ENCODE data around the gene COL13A1.

COL13A1 gene

GRCh38 chr10:69757206-69757552, 44.5 kb upstream of the COL13A1 start:
- TF ChIP-seq ARNTL (CRISPR knock-in tag; IDR thresholded peaks at IDR 0.05; ENCODE audit: borderline replicate concordance, low read depth): no peak
- no peak for ATAC-seq

- peak; percentile 91 for ATAC-seq
- TF ChIP-seq, protein P1, sequence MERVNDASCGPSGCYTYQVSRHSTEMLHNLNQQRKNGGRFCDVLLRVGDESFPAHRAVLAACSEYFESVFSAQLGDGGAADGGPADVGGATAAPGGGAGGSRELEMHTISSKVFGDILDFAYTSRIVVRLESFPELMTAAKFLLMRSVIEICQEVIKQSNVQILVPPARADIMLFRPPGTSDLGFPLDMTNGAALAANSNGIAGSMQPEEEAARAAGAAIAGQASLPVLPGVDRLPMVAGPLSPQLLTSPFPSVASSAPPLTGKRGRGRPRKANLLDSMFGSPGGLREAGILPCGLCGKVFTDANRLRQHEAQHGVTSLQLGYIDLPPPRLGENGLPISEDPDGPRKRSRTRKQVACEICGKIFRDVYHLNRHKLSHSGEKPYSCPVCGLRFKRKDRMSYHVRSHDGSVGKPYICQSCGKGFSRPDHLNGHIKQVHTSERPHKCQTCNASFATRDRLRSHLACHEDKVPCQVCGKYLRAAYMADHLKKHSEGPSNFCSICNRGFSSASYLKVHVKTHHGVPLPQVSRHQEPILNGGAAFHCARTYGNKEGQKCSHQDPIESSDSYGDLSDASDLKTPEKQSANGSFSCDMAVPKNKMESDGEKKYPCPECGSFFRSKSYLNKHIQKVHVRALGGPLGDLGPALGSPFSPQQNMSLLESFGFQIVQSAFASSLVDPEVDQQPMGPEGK (CRISPR knock-in tag; IDR thresholded peaks at IDR 0.05; ENCODE audit: borderline replicate concordance): no peak
- TF ChIP-seq GLIS3 (CRISPR knock-in tag; IDR thresholded peaks at IDR 0.05) (no peak), ZNF8 (CRISPR knock-in tag; IDR thresholded peaks at IDR 0.05) (no peak; the same call in 1 of the 2 replicates), ZC3H10 (CRISPR knock-in tag; IDR thresholded peaks at IDR 0.05) (no peak), RARB (CRISPR knock-in tag; IDR thresholded peaks at IDR 0.05) (no peak), OSR1 (CRISPR knock-in tag; IDR thresholded peaks at IDR 0.05) (no peak), BACH2 (CRISPR knock-in tag; IDR thresholded peaks at IDR 0.05; ENCODE audit: borderline replicate concordance) (no peak), ZNF70 (CRISPR knock-in tag; IDR thresholded peaks at IDR 0.05) (0 out of 2 replicates have a peak, but pooled peaks have one; percentile 24), TCF4 (CRISPR knock-in tag; IDR thresholded peaks at IDR 0.05; ENCODE audit: borderline replicate concordance) (peak; percentile 72; the same call in 1 of the 2 replicates), ZFP30 (CRISPR knock-in tag; IDR thresholded peaks at IDR 0.05) (no peak)
- TF ChIP-seq, protein P2, sequence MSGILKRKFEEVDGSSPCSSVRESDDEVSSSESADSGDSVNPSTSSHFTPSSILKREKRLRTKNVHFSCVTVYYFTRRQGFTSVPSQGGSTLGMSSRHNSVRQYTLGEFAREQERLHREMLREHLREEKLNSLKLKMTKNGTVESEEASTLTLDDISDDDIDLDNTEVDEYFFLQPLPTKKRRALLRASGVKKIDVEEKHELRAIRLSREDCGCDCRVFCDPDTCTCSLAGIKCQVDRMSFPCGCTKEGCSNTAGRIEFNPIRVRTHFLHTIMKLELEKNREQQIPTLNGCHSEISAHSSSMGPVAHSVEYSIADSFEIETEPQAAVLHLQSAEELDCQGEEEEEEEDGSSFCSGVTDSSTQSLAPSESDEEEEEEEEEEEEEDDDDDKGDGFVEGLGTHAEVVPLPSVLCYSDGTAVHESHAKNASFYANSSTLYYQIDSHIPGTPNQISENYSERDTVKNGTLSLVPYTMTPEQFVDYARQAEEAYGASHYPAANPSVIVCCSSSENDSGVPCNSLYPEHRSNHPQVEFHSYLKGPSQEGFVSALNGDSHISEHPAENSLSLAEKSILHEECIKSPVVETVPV (CRISPR knock-in tag; IDR thresholded peaks at IDR 0.05): no peak
Observed at GRCh38 chr10:69757553-69758309, 44.0 kb upstream of the COL13A1 start.

- no peak for TF ChIP-seq ZFP3 (CRISPR knock-in tag; IDR thresholded peaks at IDR 0.05)
- no peak for TF ChIP-seq ZNF8 (CRISPR knock-in tag; IDR thresholded peaks at IDR 0.05)
- no peak for ATAC-seq
Observed at GRCh38 chr10:69758310-69758728, 43.4 kb upstream of the COL13A1 start.

DNA sequence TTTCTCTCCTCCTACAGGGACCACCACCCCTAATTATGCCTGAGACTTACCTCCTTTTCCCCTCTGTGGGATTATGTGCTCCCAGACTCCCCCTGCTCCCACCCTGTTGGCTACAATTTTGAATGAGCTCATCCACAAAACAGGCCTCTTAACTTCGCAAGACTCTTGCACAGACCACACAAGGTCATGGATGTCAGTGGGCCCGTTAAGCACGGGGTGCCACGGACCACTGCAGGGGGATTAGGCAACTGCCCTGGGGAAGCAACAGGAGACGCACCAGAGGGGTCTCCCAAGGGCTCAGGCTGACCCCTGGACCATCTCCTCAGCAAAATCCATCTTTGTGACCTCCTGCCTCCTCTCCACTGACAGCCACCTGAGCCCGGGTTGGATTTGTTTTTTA, 42.1 kb upstream of the COL13A1 start:
- TF ChIP-seq ESRRG (CRISPR knock-in tag; IDR thresholded peaks at IDR 0.05) (no peak), GLIS3 (CRISPR knock-in tag; IDR thresholded peaks at IDR 0.05) (no peak), ARNTL (CRISPR knock-in tag; IDR thresholded peaks at IDR 0.05; ENCODE audit: borderline replicate concordance, low read depth) (no peak), TCF4 (CRISPR knock-in tag; IDR thresholded peaks at IDR 0.05; ENCODE audit: borderline replicate concordance) (no peak), SNAI2 (CRISPR knock-in tag; IDR thresholded peaks at IDR 0.05) (no peak), TSHZ2 (CRISPR knock-in tag; IDR thresholded peaks at IDR 0.05) (no peak), ZFP30 (CRISPR knock-in tag; IDR thresholded peaks at IDR 0.05) (no peak), BACH2 (CRISPR knock-in tag; IDR thresholded peaks at IDR 0.05; ENCODE audit: borderline replicate concordance) (no peak)
- TF ChIP-seq, protein P1 (CRISPR knock-in tag; IDR thresholded peaks at IDR 0.05; ENCODE audit: borderline replicate concordance): no peak
- TF ChIP-seq, protein P2 (CRISPR knock-in tag; IDR thresholded peaks at IDR 0.05): no peak
- TF ChIP-seq, protein P3, sequence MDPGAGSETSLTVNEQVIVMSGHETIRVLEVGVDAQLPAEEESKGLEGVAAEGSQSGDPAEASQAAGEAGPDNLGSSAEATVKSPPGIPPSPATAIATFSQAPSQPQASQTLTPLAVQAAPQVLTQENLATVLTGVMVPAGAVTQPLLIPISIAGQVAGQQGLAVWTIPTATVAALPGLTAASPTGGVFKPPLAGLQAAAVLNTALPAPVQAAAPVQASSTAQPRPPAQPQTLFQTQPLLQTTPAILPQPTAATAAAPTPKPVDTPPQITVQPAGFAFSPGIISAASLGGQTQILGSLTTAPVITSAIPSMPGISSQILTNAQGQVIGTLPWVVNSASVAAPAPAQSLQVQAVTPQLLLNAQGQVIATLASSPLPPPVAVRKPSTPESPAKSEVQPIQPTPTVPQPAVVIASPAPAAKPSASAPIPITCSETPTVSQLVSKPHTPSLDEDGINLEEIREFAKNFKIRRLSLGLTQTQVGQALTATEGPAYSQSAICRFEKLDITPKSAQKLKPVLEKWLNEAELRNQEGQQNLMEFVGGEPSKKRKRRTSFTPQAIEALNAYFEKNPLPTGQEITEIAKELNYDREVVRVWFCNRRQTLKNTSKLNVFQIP (CRISPR knock-in tag; IDR thresholded peaks at IDR 0.05; ENCODE audit: borderline replicate concordance, low read depth): no peak

More for the DNA sequence above, 42.1 kb upstream of the COL13A1 start:
- ATAC-seq: no peak

Data from SK-N-SH treated with all-trans-retinoic acid at 6 μM for 48 hours (cell line).